ENCODE results near the gene GRK2. TPM values are rescaled to one million over a fixed set of nuclear protein-coding genes. Genes with fewer than 3 reads are reported as not detected.
A peak's percentile ranks its signal among the peaks of the same experiment; 100 is the strongest.

GRK2 gene
- total and polyA plus RNA-seq, 9 of the 15 experiments (the other 6 are each of a cell fraction or from before 2014, with no cell fraction given): 0.24 to 95.8 (median 56.5) TPM

DNA sequence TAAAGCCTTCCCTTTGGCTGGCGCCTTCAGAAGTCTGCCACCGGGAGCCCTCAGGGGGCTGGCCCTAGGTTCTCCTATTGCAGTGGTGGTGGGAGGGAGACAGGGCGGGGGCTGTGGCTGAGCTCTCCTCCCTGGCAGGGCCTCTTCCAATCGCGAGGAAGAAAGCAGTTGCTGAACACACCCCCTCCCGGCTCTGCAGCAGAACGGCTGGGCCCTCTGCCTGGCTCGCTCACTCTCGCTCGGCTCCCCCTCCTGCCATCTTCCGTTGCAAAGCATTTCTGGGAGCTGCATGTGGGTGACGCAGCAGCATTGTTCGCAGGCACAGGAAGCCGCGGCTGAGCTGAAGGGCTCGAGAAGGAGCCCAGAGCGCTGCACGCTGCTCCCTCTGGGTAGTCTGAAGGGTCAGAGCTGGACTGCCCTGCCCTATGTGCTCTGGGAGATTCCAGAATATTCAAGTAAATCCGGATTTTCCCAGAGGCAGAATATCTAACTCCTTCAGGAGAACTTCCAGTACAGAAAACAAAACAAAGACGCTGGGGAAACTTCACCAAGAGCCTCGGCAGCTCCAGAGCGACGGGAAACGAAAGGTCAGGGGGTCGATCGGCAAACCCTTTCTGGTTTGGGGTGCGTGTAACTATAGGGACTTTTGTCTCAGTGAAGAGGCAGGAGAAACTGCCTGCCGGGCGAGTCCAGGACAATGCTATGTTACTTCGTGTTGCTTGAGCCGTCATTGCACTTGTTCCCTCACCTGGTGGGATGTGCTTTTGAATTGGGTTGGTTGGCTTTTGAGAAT is 26.3 kb upstream of the GRK2 start (continued):
- TF ChIP-seq, protein P1, sequence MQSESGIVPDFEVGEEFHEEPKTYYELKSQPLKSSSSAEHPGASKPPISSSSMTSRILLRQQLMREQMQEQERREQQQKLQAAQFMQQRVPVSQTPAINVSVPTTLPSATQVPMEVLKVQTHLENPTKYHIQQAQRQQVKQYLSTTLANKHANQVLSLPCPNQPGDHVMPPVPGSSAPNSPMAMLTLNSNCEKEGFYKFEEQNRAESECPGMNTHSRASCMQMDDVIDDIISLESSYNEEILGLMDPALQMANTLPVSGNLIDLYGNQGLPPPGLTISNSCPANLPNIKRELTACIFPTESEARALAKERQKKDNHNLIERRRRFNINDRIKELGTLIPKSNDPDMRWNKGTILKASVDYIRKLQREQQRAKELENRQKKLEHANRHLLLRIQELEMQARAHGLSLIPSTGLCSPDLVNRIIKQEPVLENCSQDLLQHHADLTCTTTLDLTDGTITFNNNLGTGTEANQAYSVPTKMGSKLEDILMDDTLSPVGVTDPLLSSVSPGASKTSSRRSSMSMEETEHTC (IDR thresholded peaks at IDR 0.05): no peak
- peak; percentile 90; the same call in 1 of the 2 replicates for TF ChIP-seq LCOR (CRISPR knock-in tag; IDR thresholded peaks at IDR 0.05)
- TF ChIP-seq ZNF696 (CRISPR knock-in tag; conservative IDR thresholded peaks at IDR 0.05): no peak
- no peak for TF ChIP-seq ELF4 (CRISPR knock-in tag; IDR thresholded peaks at IDR 0.05)
- TF ChIP-seq ARID1B (IDR thresholded peaks at IDR 0.05): 0 out of 2 replicates have a peak, but pooled peaks have one; percentile 0
- TF ChIP-seq ZKSCAN3 (CRISPR knock-in tag; IDR thresholded peaks at IDR 0.05): no peak
- no peak for TF ChIP-seq RBM17 (IDR thresholded peaks at IDR 0.05; ENCODE audit: borderline replicate concordance, low read depth, low read length)
- no peak for TF ChIP-seq ZNF23 (CRISPR knock-in tag; IDR thresholded peaks at IDR 0.05)
- TF ChIP-seq, protein P2, sequence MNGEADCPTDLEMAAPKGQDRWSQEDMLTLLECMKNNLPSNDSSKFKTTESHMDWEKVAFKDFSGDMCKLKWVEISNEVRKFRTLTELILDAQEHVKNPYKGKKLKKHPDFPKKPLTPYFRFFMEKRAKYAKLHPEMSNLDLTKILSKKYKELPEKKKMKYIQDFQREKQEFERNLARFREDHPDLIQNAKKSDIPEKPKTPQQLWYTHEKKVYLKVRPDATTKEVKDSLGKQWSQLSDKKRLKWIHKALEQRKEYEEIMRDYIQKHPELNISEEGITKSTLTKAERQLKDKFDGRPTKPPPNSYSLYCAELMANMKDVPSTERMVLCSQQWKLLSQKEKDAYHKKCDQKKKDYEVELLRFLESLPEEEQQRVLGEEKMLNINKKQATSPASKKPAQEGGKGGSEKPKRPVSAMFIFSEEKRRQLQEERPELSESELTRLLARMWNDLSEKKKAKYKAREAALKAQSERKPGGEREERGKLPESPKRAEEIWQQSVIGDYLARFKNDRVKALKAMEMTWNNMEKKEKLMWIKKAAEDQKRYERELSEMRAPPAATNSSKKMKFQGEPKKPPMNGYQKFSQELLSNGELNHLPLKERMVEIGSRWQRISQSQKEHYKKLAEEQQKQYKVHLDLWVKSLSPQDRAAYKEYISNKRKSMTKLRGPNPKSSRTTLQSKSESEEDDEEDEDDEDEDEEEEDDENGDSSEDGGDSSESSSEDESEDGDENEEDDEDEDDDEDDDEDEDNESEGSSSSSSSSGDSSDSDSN (IDR thresholded peaks at IDR 0.05; ENCODE audit: borderline replicate concordance in 1 of 2, low read depth in 2 of 2, low read length in 2 of 2): peak; percentile 60 to 90; a peak in 2 of 4 replicates
- TF ChIP-seq NKRF (IDR thresholded peaks at IDR 0.05; ENCODE audit: borderline replicate concordance): peak; percentile 96
- TF ChIP-seq HMBOX1 (IDR thresholded peaks at IDR 0.05): no peak
- TF ChIP-seq C11orf30 (IDR thresholded peaks at IDR 0.05; ENCODE audit: low read depth): peak; percentile 91
- no peak for TF ChIP-seq ZNF668 (CRISPR knock-in tag; IDR thresholded peaks at IDR 0.05)
- TF ChIP-seq TEAD1 (CRISPR knock-in tag; IDR thresholded peaks at IDR 0.05): 0 out of 4 replicates have a peak, but pooled peaks of 1 of the 2 experiments have one; percentile 88
- no peak for TF ChIP-seq CAMTA2 (CRISPR knock-in tag; conservative IDR thresholded peaks at IDR 0.05)
- TF ChIP-seq EP400 (IDR thresholded peaks at IDR 0.05): peak; percentile 94
- TF ChIP-seq TARDBP (IDR thresholded peaks at IDR 0.05): no peak
- peak in 1 of 2 experiments; percentile 68; a peak in 2 of 4 replicates for TF ChIP-seq RCOR1 (IDR thresholded peaks at IDR 0.05; ENCODE audit: borderline replicate concordance in 1 of 2, low read depth in 2 of 2, low read length in 2 of 2)
- TF ChIP-seq POU5F1 (IDR thresholded peaks at IDR 0.05; ENCODE audit: borderline replicate concordance, low read depth, low read length, partially characterized antibody): no peak

Data from K562 (cell line).